GM19099 (cell line): ENCODE measurements around the gene CFAP210.

ENCODE experiments used
- POLR2A ChIP-seq: IDR thresholded peaks from 3 replicates; pipeline ENCODE4 v1.6.1; 2011; ENCODE audit warnings: low read depth; ENCODE audit not compliant: insufficient read length; ENCODE audit errors: extremely low read depth

Gene CFAP210

GRCh38 chr2:169609264-169609663, 84.9 kb downstream of the CFAP210 start:
- no peak for TF ChIP-seq POLR2A

GRCh38 chr2:169599568-169599967, 94.6 kb downstream of the CFAP210 start:
- TF ChIP-seq POLR2A: no peak

- TF ChIP-seq POLR2A: no peak
Measured at GRCh38 chr2:169598982-169599381, 95.2 kb downstream of the CFAP210 start.
